NCI-H774 (cell line): ENCODE data around the gene ASMTL.
"Not testable (repeated sequence)": the region's sequence is repeated elsewhere in the genome, so short reads cannot be mapped to it uniquely, and the experiment has no call there.

Experiments
- DNase-seq: peaks from one replicate; lab custom pipeline; 2025; lab: John Stamatoyannopoulos, UW

ASMTL gene

GRCh38 chrX:1403867-1404266 is 48.8 kb downstream of the ASMTL start:
- not testable (repeated sequence) for DNase-seq

GRCh38 chrX:1403228-1403627 is 49.5 kb downstream of the ASMTL start:
- DNase-seq: no peak

GRCh38 chrX:1401611-1402430 is 50.9 kb downstream of the ASMTL start:
- DNase-seq: no peak

- no peak for DNase-seq
Observed at GRCh38 chrX:1400742-1401471, 51.8 kb downstream of the ASMTL start.

GRCh38 chrX:1400049-1400448 is 52.7 kb downstream of the ASMTL start:
- no peak for DNase-seq

GRCh38 chrX:1398431-1399340 is 54.0 kb downstream of the ASMTL start:
- DNase-seq: no peak

- DNase-seq: no peak
Observed at GRCh38 chrX:1397441-1398270, 55.1 kb downstream of the ASMTL start.

GRCh38 chrX:1397001-1397400 is 55.7 kb downstream of the ASMTL start:
- no peak for DNase-seq

GRCh38 chrX:1395646-1396216 is 57.0 kb downstream of the ASMTL start:
- DNase-seq: no peak

GRCh38 chrX:1394731-1395501 is 57.8 kb downstream of the ASMTL start:
- DNase-seq: no peak

- no peak for DNase-seq
Observed at GRCh38 chrX:1393871-1394615, 58.7 kb downstream of the ASMTL start.

GRCh38 chrX:1392376-1393068 is 60.2 kb downstream of the ASMTL start:
- DNase-seq: no peak

- no peak for DNase-seq
Observed at GRCh38 chrX:1391707-1392375, 60.9 kb downstream of the ASMTL start, which contains the start of gene SLC25A6. SLC25A6 (minus strand) TSS chrX:1392113; CDS start chrX:1392009, 104 bp downstream.

- DNase-seq: no peak
Observed at GRCh38 chrX:1391370-1391706, 61.4 kb downstream of the ASMTL start.

GRCh38 chrX:1390621-1391369 is 61.9 kb downstream of the ASMTL start:
- DNase-seq: no peak

- DNase-seq: no peak
Observed at GRCh38 chrX:1389993-1390285, 62.8 kb downstream of the ASMTL start.

GRCh38 chrX:1389181-1389992 is 63.3 kb downstream of the ASMTL start:
- DNase-seq: no peak
